Vagina (tissue), 2 donors: ENCODE data around the gene LUZP4. TPM values are rescaled to one million over a fixed set of nuclear protein-coding genes. Genes with fewer than 3 reads are reported as not detected.
A peak's percentile ranks its signal among the peaks of the same experiment; 100 is the strongest.
"Not testable (repeated sequence)": the region's sequence is repeated elsewhere in the genome, so short reads cannot be mapped to it uniquely, and the experiment has no call there.

Experiments used
- DNase-seq, 2 donors: peaks; one replicate each; pipeline ENCODE4 v3.0.0-alpha.2; 2017; ENCODE audit errors: extremely low spot score in 2 of 2
- H3K27ac ChIP-seq: fragments of 200-600 bp; sonication (generic); one replicate; pipeline ENCODE4 v1.5.1; 2019
- H3K27me3 ChIP-seq: fragments of 200-600 bp; sonication (generic); one replicate; pipeline ENCODE4 v1.5.1; 2019
- H3K36me3 ChIP-seq, 2 donors: fragments of 200-600 bp; sonication (generic); one replicate each; pipeline ENCODE4 v1.5.1; 2017 to 2019
- H3K4me1 ChIP-seq: fragments of 200-600 bp; sonication (generic); one replicate; pipeline ENCODE4 v1.5.1; 2019
- H3K4me3 ChIP-seq, 2 donors: fragments of 200-600 bp; sonication (generic); 1 replicate in 1 of 2; 2 replicates in 1 of 2; pipeline ENCODE4 v1.5.1; 2016 to 2019
- H3K9me3 ChIP-seq: fragments of 200-600 bp; sonication (generic); one replicate; pipeline ENCODE4 v1.5.1; 2019
- CTCF ChIP-seq, 3 experiments: fragments of 450-650 bp in 2 of 3; fragments of 200-600 bp in 1 of 3; sonication (generic) in 1 of 3; IDR thresholded peaks; one replicate each; pipeline ENCODE4 v1.5.1; 2017 to 2019; ENCODE audit warnings: antibody characterized with exemption in 3 of 3, mild to moderate bottlenecking in 2 of 3, moderate library complexity in 2 of 3
- POLR2A ChIP-seq, 2 donors: fragments of 450-650 bp; IDR thresholded peaks; one replicate each; pipeline ENCODE4 v1.6.1; 2017; ENCODE audit warnings: antibody characterized with exemption in 2 of 2, mild to moderate bottlenecking in 2 of 2, moderate library complexity in 2 of 2
- POLR2AphosphoS5 ChIP-seq, 2 donors: sonication (generic); formaldehyde crosslinking; IDR thresholded peaks; one replicate each; pipeline ENCODE4 v1.9.0; 2017; ENCODE audit warnings: antibody characterized with exemption in 2 of 2, mild to moderate bottlenecking in 2 of 2, low read depth in 1 of 2; ENCODE audit not compliant: insufficient read depth in 1 of 2
- intact Hi-C: fragments of 100-400 bp; cut with DNase I; formaldehyde crosslinking; loops from one replicate; pipeline ENCODE4 v1.15.1; 2023
- total RNA-seq: library from RNA; depleted of rRNA; stranded (reverse); fragments of >200 nt; gene quantifications from one replicate; pipeline ENCODE4 v1.2.3, GENCODE V29; 2016

Gene LUZP4
- total RNA-seq, 1 donor from 2014 or later, result not detected

- H3K27ac ChIP-seq, result no peak overlapping the region
- intact Hi-C loops, result no loop called here
- no peak overlapping the region for H3K4me3 ChIP-seq
- no peaks in the 10 kb centered on the region for H3K27me3 ChIP-seq
- H3K9me3 ChIP-seq, result no peaks in the 10 kb centered on the region
- TF ChIP-seq POLR2AphosphoS5 (IDR thresholded peaks at IDR 0.05; ENCODE audit: insufficient read depth in 1 of 2, low read depth in 1 of 2), result no peak
- DNase-seq, result no peak
- H3K4me1 ChIP-seq, result no peaks in the 10 kb centered on the region
- no peaks in the 10 kb centered on the region for H3K36me3 ChIP-seq
Observed at GRCh38 chrX:115318139-115318538, 28.6 kb downstream of the LUZP4 start.

- Histone ChIP-seq H3K27me3 (no peaks in the 10 kb centered on the region), H3K36me3 (no peaks in the 10 kb centered on the region), H3K4me1 (no peaks in the 10 kb centered on the region), H3K9me3 (no peaks in the 10 kb centered on the region), H3K4me3 (no peak overlapping the region), H3K27ac (no peak overlapping the region)
- intact Hi-C loops, result no loop called here
- TF ChIP-seq POLR2A (IDR thresholded peaks at IDR 0.05), result no peak
- no peak for TF ChIP-seq CTCF (IDR thresholded peaks at IDR 0.05)
- no peak for TF ChIP-seq POLR2AphosphoS5 (IDR thresholded peaks at IDR 0.05; ENCODE audit: insufficient read depth in 1 of 2, low read depth in 1 of 2)
- no peak for DNase-seq
Observed at GRCh38 chrX:115322375-115322774, 32.9 kb downstream of the LUZP4 start.

GRCh38 chrX:115324194-115324593 lies 34.7 kb downstream of the LUZP4 start:
- Histone ChIP-seq H3K4me3 (no peak overlapping the region), H3K4me1 (no peaks in the 10 kb centered on the region), H3K36me3 (no peaks in the 10 kb centered on the region), H3K27ac (no peak overlapping the region), H3K27me3 (no peaks in the 10 kb centered on the region), H3K9me3 (no peaks in the 10 kb centered on the region)
- TF ChIP-seq POLR2AphosphoS5 (IDR thresholded peaks at IDR 0.05; ENCODE audit: insufficient read depth in 1 of 2, low read depth in 1 of 2), result no peak
- no peak for TF ChIP-seq CTCF (IDR thresholded peaks at IDR 0.05)
- TF ChIP-seq POLR2A (IDR thresholded peaks at IDR 0.05), result no peak
- no peak for DNase-seq
- intact Hi-C loops, result no loop called here

- H3K36me3 ChIP-seq, DNase-seq, H3K9me3 ChIP-seq, H3K27me3 ChIP-seq, H3K4me3 ChIP-seq, intact Hi-C loops, H3K27ac ChIP-seq, H3K4me1 ChIP-seq: not testable (repeated sequence)
Observed at GRCh38 chrX:115329282-115329681, 39.8 kb downstream of the LUZP4 start.

- H3K27ac ChIP-seq, result no peak overlapping the region
- no peak for DNase-seq
Observed at GRCh38 chrX:115330498-115331168, 41.1 kb downstream of the LUZP4 start.

More at GRCh38 chrX:115330498-115331168, 41.1 kb downstream of the LUZP4 start:
- no peak overlapping the region for H3K4me3 ChIP-seq
- no peaks in the 10 kb centered on the region for H3K4me1 ChIP-seq
- H3K9me3 ChIP-seq, result no peaks in the 10 kb centered on the region
- intact Hi-C loops, result loop anchor here (2.0 kb wide), 1 partner anchor 312 kb away; no protein-coding TSS in a partner anchor
- TF ChIP-seq CTCF (IDR thresholded peaks at IDR 0.05) (peak; percentile 77 to 87 (median 77)), POLR2A (IDR thresholded peaks at IDR 0.05) (no peak)
- no peaks in the 10 kb centered on the region for H3K27me3 ChIP-seq
- no peaks in the 10 kb centered on the region for H3K36me3 ChIP-seq
